DMS153 treated with DMSO at 0.1 percent for 48 hours (cell line): ENCODE results near the gene RAD1.

Experiments
- DNase-seq: peaks from one replicate; lab custom pipeline; 2025; ENCODE audit not compliant: unreplicated experiment; lab: John Stamatoyannopoulos, UW

Gene RAD1

DNA sequence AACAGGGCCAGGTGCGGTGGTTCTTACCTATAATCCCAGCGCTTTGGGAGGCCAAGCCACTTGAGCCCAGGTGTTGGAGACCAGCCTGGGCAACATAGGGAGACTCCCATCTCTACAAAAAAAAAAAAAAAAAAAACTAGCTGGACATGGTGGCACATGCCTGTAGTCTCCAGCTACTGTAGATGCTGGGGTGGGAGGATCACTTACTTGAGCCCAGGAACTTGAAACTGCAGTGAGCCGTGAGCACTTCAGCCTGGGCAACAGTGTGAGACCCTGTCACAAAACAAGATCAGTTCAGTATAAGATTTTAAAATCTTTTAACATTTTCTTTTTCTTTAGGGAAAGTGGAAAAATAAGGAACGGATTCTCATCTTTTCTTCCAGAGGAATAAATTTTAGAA, 2.7 kb upstream of the RAD1 start:
- no peak for DNase-seq

DNA sequence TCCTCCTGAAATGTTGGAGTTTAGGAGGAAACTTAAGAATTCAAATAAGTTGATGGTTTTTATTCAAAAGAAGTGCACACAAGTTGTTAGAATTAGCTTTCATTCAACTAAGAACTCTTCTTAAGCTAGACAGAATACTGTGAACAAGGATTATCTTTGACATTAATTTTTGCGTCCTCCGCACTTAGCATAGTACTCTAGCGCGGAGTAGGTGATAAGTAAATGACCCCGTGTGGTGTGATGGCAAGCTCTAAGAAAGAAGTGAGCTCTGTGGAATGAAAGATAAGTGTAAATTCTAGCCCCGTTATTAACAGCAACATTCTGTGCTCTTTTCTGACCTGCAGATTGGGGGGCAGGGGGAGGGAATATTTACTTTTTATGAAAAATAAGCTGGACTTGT, 1.2 kb upstream of the RAD1 start:
- DNase-seq, result no peak

DNA sequence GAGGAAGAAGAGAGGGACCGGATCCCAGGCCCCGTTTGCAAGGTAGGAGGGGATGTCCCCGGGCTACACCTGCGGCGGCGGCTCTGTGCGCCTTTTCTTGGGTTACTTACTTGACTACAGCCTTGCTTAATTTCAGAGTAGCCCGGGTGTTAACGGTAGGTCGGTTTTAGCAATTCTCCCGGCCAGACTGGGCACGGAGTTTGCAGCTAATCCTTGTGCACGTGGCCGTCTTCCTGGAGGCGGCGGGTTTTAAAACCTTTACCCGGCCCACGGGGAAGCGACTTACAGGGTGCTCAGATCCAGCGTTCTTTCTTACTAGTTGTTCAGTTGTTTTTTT, 520 bp upstream of the RAD1 start:
- no peak for DNase-seq

DNA sequence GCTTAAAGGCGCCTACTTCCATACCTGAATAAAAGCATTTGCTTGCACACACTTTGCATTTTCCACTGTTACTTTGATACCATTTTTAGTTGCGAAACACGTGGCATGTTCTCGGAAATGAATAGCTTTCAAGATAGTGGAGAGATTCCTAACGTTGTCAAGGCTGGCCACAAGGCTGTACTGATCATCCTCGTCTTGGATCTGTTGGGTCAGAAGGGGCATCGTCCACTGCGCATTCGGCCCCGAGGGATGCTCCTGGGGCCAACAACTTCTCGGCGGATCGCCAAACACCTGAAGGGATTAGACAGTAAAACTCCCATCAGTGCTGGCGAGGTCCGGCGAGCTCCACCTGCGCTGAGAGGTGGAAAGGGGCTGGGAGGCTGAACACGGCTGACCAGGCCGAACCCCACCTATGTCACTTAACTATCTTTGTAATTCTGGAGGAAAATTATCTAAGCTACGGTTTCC, 599 bp downstream of the RAD1 start:
- DNase-seq, result no peak

DNA sequence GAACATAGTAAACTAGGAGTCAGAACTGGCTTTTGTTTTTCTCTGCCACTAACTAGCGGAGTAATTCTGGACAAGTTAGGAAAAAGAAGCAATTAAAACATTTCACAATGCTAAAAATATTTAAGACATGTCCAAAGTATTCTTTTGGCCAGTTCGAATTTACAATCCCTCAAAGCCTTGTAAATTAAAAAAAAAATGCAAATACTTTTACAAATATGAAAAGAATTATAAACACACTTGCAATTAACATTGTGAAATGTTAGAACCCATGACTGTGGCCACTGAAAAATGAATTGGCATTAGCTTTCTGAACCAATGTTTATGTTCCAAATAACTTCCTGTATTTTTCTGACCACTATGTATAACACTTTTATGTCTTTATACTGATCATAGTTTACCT, 2.2 kb downstream of the RAD1 start:
- DNase-seq, result no peak

DNA sequence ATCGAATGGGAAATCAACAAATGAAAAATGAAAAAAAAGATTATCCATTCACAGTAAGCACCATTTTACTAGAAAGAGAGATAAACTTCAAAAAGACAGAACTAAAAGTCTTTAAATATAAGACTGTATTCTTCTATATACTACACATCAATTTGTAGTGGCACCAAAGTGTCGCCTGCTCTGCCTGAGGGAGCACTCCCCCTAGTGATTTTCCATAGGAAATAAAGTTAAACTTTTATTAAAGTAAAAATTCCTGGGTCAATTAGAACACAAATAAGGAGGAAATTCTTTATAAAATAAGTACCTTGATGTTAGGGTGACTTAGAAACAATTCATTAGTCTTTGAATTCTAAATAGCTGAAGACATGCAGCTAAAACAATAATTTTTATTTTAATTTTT, 9.7 kb downstream of the RAD1 start:
- no peak for DNase-seq

DNA sequence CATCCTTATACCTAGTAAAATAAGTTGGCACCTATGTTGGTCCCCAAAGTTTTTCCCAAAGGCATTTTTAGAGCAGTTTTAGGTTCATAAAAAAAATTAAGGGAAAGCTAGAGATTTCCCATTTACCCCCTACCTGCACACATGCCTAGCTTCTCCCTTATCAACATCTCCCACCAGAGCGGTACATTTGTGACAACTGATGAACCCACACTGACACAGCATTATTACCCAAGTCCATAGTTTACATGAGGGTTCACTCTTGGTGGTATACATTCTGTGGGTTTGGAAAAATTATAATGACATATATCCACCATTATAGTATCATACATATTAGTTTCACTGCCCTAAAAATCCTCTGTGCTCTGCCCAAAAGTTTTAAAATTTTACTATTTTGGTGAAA, 12.0 kb downstream of the RAD1 start:
- no peak for DNase-seq

DNA sequence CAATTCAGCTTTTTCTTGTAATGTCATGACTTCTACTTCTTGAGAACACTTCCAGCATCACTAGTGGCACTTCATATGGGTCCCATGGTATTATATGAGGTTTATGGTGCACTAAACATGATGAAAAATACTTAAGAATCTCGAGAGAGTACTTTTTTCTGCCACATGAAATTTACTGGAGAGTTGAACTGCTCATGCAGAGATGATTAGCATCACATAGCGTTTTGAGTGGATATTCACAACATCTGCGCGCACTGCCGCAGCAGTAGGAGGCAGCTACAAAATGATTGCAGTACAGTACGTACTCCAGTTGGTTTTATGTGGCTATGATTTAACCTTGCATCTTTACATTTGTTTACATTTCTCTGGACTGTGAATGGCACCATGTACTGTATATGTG, 14.7 kb downstream of the RAD1 start:
- no peak for DNase-seq

DNA sequence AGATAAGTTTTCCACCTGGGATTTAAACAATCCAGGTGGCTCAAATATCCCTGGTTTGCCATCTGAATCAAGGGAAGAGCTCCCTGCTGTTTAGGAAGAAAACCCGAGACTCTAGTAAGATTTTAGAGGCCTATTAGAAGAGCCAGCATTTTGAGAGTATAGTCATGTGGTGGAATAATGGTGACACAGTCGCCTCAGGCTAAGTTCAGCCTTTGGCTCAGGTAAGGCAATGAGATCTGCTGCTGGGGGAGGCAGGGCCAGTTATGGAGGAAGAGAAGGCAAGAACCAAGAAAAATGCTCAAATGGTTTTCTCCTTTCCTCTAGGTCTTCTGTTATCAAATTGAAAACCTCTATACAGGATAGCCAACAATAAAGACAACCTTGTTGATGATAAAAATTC, 16.2 kb downstream of the RAD1 start:
- DNase-seq, result no peak

DNA sequence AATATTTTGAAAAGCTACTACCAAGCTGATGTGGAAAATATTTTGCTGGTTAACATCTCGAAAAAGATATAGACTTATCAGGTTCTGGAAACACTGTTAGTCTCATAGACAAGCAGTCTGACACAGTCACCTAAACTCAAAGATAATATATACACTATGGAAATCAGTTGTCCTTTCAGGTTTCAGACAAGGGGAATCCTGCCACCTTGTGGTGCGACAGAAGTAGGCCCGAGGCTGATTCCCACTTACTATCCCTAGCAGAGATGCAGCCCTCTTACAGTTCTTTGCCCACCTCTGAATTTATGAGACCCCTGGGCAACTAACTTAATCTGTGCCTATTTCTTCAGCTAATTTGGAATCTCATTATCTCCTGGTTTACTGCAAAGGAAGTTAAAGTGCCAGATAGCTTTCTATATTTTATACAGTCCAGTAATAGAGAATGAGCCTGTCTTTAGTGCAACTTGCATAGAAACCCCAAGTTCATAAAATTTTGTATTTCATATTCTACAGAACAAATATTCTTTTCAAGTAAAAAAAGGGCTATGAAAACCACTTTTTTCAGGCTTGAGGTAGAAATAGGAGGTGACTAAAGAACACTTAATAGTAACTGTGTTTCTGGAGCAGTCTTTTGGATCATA, 16.9 kb downstream of the RAD1 start:
- peak; percentile 73 for DNase-seq

DNA sequence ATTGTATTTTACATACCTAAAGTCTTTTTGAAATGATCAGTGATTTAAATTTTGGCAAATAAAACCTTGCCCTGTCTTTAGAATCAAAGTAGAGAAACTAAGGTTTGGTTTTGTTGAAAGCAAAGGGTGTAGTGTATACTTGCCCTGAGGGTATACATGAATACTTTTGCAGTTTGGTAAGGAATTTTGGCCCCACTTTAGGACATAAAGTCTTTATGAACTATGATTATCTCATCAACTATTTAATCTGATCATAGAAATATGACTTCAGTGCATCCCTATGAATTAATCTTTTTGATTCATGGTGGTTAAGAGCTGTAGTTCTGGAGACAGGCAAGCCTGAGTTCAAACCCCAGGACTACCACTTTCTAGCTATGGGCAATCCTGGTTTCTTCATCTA, 17.7 kb downstream of the RAD1 start:
- DNase-seq, result no peak

DNA sequence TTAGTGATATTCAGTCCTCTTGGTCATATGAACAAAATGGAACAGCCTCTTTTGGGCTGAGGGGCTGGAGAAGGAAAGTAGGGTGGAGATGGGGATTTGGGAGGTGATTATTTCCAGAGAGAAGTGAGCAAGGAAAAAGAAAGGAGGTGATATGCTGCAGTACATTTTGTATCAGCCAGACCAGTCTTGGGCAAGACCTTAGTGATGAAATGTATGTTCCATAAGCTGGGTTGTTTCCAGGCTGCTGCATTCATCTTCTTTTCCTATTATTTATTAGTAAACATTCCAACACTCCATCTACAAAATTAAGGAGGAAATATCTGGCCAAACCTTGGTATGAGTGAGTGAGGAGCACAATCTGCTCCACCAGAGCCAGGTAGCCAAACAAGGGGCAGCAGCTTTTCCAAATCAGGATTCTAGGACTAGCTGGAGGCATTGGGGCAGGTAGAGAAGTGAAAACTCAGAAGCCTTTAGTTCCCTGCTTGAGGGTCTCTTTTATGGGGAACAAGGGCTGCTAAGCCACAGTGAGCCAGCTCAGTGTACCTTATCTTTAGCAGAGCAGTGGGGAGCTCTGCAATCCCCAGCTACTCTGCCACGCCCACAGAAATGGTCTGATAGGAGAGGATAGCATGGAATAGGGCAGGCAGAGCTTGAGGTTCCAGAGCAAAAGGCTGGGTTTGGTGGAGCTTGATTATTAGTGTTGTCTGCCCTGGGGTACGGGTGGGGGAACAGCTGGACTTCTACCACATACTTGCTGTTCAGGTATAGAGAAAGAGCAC, 19.5 kb downstream of the RAD1 start:
- no peak for DNase-seq

DNA sequence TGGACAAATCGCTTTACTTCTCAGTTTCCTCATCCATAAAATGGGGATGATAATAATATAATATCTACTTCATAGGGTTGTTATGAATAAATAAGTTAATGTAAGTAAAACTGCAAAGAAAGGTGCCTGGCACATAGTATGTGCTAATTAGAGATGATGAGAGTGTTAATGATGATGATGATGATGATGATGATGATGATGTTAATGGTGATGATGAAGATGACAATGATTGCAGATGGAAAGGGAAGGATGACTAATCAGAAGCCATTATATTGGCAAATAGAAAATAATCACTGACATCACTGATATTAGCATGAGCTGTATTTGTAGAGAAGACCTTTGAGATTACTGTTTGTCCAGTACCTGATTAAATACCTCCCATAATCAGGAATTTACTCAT, 20.6 kb downstream of the RAD1 start:
- DNase-seq, result no peak

DNA sequence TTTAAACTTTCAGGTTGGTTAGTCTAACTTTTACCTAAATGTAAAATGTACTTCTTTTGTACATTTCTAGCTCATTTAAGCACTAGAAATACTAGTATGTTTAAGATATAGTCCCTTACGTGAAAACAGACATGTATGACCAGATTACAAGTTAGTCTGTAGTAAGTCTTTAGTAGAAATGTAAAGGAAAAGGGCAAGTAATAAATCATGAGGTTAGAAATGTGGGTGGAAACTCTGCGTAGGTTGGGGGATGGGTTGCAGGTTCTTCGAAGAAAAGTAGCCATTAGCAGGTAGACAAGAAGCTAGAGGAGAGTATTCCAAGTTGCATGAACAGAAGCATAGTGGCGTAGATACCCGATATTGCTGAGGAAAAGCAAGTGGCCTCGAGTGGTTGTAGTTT, 22.9 kb downstream of the RAD1 start:
- DNase-seq, result no peak

DNA sequence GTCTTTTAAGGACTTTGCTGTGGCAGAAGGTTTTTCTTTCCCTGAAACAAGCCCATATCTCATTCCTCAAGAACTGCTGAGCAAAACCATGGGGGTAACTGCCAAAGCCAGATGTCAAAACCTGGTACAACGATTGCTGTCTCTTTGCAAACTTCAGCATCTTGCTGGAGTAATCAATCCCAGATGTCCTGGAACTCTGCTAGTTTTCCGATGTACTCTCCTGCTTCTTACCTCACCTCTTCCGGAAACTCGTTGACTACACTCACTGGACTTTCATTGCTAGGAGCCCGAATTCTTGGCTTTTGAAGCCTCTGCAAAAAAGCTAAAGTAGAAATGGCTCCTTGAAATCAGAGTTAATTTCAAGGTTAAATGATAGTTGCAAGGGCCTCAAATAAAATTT, 23.3 kb downstream of the RAD1 start:
- DNase-seq, result no peak

DNA sequence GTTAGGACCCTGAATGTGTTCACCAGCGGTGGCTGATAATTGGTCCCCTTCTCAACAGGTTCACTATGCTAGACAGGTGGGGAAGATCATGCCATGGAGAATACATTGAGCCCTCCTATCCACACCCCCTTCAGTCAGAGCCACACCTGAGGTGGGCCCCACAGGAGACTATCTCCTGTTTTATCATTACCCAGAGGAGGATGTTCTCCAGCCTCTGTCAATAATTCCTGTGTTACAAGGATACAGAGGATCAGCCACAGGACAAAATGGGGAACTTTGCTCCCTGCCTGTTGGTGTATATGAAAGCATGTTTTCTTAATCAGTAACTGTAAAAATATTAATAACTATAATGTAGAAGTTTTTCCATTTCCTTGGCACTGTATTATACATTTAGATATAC, 25.9 kb downstream of the RAD1 start:
- DNase-seq, result no peak

DNA sequence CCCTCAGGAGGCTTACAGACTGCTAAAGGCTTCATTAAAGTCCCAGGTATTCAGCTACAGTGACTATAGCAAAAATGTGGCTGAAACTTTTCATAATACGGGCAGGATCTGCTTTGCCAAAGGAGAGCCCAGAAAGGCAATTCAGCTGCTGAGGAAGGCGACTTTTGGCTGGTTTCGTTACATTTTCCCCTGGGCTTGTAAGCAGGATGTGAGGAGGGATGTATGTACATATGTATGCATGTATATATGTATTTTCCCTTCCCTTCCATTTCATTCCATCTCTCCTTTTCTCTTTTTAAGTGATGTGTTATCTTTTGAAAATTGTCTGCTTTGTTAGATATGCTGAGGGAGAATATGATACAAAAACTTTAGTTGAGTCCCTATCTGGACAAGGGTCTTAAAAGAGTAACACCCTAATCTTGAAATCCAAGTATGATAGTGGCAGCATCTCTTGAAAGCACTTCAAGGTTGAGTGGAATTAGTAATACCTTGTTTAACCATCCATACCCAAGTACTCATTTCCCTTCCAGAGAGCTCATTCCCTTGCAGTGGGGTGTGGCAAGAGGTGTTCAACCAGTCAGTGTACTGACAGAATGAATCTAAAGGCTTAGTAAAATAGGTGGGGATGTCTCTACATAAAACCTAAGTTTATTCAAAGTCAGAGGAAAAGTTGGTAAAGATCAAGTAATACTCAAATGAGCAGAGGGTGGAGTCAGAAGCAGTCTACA, 28.7 kb downstream of the RAD1 start:
- no peak for DNase-seq

DNA sequence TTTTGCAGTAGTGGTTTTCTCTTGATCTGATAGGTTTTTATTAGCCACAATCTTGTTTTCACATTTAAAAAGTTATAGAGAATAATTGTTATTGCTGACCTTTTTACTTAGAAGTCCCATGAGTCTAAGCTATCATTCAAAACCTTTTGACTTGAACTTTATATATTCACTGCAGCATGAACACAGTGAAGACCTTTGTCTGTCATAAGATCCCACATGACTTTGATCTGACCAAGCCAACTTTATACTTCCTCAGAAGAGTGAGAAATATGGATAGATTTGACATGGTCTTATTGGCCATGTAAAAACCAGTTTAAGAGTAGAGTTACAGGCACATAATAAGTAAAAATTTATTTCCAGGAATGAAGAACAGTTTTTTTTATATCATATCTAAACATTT, 34.1 kb downstream of the RAD1 start:
- DNase-seq, result no peak

DNA sequence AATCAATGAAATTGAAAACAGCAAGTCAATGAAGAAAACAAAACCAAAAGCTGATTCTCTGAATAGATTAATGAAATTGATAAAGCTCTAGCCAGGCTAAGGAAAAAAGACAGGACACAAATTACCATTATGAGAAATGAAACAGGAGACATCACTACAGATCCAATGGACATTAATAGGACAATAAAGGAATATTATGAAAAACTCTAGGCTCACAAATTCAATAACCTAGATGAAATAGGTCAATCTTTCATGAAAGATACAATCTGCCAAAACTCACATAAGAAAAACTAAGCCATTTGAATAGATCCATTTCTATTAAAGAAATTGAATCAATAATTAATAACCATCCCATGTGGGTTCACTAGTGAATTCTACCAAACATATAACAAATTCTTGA, 39.0 kb downstream of the RAD1 start:
- DNase-seq, result no peak

DNA sequence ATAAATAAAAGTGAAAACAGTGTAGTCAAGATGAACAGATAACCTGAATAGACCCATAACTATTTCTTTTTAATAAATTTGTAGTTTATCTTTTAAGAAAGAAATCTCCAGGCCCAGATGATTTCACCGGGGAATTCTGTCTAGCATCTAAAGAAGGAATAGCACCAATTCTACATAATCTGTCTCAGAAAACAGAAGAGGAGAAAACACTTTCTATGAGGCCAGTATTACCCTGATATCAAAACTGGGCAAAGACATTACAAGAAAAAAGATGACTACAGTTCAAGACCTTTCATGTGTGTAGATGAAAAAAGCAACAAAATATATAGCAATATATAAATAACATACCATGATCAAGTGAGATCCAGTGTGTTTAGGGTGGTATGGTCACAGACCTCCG, 44.9 kb downstream of the RAD1 start:
- DNase-seq, result no peak

DNA sequence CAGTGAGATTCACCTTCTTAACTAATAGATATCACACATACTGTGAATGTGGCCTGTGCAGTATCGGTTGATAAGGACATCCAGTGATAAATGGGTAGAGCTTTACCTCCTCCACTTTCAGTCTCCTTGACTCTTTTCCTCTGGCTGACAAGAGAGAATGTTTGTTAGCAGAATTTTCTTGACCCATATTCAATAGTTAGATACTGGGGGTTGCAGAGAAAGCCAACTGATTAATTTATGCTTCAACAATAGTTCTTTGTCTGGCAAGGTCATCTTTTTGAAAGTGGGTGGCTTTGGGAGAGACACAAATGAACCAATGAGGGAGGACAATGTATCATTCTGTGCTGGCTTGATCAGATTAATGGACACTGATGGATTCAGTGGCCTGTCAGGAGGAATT, 46.0 kb downstream of the RAD1 start:
- DNase-seq, result no peak

DNA sequence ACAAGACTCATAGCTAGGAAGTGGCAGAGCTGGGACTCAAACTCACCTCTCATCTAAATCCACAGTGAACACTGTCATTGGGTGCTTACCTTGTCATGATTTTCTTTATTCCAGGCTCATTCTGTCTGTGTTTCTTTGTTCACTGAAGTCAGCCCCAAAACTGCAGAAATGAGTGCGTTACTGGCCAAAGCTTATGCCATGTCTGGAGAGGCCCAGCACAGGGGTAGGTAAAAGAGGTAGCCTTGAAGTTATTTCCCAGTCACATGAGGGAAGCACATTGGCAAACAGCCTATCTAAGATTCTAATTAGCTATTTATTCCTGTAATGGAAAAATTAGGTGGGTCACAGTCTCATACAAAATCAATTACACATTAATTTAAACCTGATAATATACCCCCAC, 46.5 kb downstream of the RAD1 start:
- no peak for DNase-seq
